ENCODE results near the gene ARFGAP1. TPM values are rescaled to one million over a fixed set of nuclear protein-coding genes. Genes with fewer than 3 reads are reported as not detected.
A peak's percentile ranks its signal among the peaks of the same experiment; 100 is the strongest.

Gene ARFGAP1
- total and polyA plus RNA-seq, 2 experiments from 2014 or later: 41.5 to 95.5 TPM

DNA sequence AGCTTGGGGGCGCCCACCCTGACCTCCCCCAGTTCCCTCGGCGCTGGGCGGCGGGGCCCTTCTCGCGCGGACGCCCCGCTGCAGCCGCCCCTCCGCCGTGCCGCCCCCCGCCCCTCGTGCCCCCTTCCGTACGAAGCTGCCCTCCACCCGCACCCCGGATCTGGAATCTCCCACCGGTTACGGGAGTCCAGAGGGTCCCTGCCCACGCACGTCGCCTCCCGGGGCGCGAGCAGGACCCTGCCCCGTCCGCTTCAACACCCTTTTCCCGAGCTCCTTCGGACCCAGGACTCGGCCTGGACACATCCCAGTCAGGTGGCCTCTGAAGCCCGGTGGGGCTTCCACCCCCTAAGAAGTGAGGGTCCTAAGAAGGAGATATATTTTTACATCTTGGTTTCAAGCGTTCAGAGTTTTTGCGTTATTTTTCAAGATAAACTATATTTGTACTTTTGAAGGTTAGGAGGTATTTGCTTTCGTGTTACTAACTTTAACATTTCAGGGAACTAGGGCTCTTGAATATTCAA is 506 bp downstream of the ARFGAP1 start:
- no peaks in the 10 kb centered on the region for H3K27me3 ChIP-seq (ENCODE audit: insufficient read depth)
- H4K20me1 ChIP-seq (replicated peaks; ENCODE audit: insufficient read depth): peaks cover 22% of the 10 kb centered on the region; the same call in 1 of the 2 replicates
- Mint-ChIP-seq H3K4me3 (peak overlapping the region; percentile 86), H3K27ac (no peak overlapping the region; the same call in 1 of the 2 replicates), H3K27me3 (ENCODE audit: insufficient read depth, low read depth, poor library complexity) (peaks cover 13% of the 10 kb centered on the region), H3K9me3 (no peaks in the 10 kb centered on the region), H3K36me3 (ENCODE audit: low read depth) (peaks cover 9% of the 10 kb centered on the region), H3K4me1 (peaks cover 11% of the 10 kb centered on the region)
- H3K9me2 ChIP-seq (ENCODE audit: insufficient read depth): no peaks in the 10 kb centered on the region
- peaks cover 42% of the 10 kb centered on the region for H3K79me2 ChIP-seq (replicated peaks; ENCODE audit: insufficient read depth)
- TF ChIP-seq, protein P1, sequence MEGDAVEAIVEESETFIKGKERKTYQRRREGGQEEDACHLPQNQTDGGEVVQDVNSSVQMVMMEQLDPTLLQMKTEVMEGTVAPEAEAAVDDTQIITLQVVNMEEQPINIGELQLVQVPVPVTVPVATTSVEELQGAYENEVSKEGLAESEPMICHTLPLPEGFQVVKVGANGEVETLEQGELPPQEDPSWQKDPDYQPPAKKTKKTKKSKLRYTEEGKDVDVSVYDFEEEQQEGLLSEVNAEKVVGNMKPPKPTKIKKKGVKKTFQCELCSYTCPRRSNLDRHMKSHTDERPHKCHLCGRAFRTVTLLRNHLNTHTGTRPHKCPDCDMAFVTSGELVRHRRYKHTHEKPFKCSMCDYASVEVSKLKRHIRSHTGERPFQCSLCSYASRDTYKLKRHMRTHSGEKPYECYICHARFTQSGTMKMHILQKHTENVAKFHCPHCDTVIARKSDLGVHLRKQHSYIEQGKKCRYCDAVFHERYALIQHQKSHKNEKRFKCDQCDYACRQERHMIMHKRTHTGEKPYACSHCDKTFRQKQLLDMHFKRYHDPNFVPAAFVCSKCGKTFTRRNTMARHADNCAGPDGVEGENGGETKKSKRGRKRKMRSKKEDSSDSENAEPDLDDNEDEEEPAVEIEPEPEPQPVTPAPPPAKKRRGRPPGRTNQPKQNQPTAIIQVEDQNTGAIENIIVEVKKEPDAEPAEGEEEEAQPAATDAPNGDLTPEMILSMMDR (conservative IDR thresholded peaks at IDR 0.05; ENCODE audit: low read depth in 2 of 2): no peak
- TF ChIP-seq, protein P2, sequence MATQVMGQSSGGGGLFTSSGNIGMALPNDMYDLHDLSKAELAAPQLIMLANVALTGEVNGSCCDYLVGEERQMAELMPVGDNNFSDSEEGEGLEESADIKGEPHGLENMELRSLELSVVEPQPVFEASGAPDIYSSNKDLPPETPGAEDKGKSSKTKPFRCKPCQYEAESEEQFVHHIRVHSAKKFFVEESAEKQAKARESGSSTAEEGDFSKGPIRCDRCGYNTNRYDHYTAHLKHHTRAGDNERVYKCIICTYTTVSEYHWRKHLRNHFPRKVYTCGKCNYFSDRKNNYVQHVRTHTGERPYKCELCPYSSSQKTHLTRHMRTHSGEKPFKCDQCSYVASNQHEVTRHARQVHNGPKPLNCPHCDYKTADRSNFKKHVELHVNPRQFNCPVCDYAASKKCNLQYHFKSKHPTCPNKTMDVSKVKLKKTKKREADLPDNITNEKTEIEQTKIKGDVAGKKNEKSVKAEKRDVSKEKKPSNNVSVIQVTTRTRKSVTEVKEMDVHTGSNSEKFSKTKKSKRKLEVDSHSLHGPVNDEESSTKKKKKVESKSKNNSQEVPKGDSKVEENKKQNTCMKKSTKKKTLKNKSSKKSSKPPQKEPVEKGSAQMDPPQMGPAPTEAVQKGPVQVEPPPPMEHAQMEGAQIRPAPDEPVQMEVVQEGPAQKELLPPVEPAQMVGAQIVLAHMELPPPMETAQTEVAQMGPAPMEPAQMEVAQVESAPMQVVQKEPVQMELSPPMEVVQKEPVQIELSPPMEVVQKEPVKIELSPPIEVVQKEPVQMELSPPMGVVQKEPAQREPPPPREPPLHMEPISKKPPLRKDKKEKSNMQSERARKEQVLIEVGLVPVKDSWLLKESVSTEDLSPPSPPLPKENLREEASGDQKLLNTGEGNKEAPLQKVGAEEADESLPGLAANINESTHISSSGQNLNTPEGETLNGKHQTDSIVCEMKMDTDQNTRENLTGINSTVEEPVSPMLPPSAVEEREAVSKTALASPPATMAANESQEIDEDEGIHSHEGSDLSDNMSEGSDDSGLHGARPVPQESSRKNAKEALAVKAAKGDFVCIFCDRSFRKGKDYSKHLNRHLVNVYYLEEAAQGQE (IDR thresholded peaks at IDR 0.05; ENCODE audit: unreplicated experiment): no peak
- TF ChIP-seq EZH2 (IDR thresholded peaks at IDR 0.05; ENCODE audit: low read depth, unreplicated experiment): no peak
- TF ChIP-seq ZNF462 (CRISPR knock-in tag; IDR thresholded peaks at IDR 0.05): no peak
- H3K27ac ChIP-seq (ENCODE audit: low read depth): no peak overlapping the region
- H2AFZ ChIP-seq: no peak overlapping the region
- 0 out of 2 replicates have a peak, but pooled peaks cover 3% of the 10 kb centered on the region for H3K36me3 ChIP-seq (ENCODE audit: insufficient read depth)
- ATAC-seq (no peak), DNase-seq (ENCODE audit: low spot score) (no peak)
- H3K4me2 ChIP-seq: peak overlapping the region; percentile 95
- no peaks in the 10 kb centered on the region for H3F3A ChIP-seq (replicated peaks; ENCODE audit: low read depth)
- H3K4me3 ChIP-seq: peak overlapping the region; percentile 89
- peaks cover 8% of the 10 kb centered on the region; the same call in 1 of the 2 replicates for H3K4me1 ChIP-seq (ENCODE audit: insufficient read depth)
